HepG2 (cell line): Measurements from ENCODE around the gene RPL41. TPM values are rescaled to one million over a fixed set of nuclear protein-coding genes. Genes with fewer than 3 reads are reported as not detected.

Experiments
- AHR ChIP-seq: IDR thresholded peaks from 2 replicates; pipeline ENCODE4 v1.6.1; 2018; ENCODE audit warnings: missing genetic modification reagents, missing compliant biosample characterization
- CENPT ChIP-seq: sonication (generic); formaldehyde crosslinking; IDR thresholded peaks from 2 replicates; pipeline ENCODE4 v1.8.0; 2022; ENCODE audit warnings: low read depth, mild to moderate bottlenecking, moderate library complexity, missing genetic modification reagents
- DDIT3 ChIP-seq: sonication (generic); formaldehyde crosslinking; IDR thresholded peaks from 2 replicates; pipeline ENCODE4 v1.4.0; 2020; ENCODE audit warnings: mild to moderate bottlenecking, missing genetic modification reagents
- FOXC1 ChIP-seq: sonication (generic); formaldehyde crosslinking; IDR thresholded peaks from 2 replicates; pipeline ENCODE4 v1.8.0; 2022; ENCODE audit warnings: mild to moderate bottlenecking, missing genetic modification reagents, borderline replicate concordance
- GPN1 ChIP-seq: sonication (generic); formaldehyde crosslinking; IDR thresholded peaks from 2 replicates; pipeline ENCODE4 v1.5.1; 2020; ENCODE audit warnings: missing genetic modification reagents, borderline replicate concordance
- HCFC1 ChIP-seq: fragments of 150-350 bp; IDR thresholded peaks from 2 replicates; pipeline ENCODE4 v1.6.1; 2014; ENCODE audit warnings: low read depth, low read length
- IRX3 ChIP-seq: sonication (generic); formaldehyde crosslinking; IDR thresholded peaks from 2 replicates; pipeline ENCODE4 v1.8.1; 2023; ENCODE audit warnings: mild to moderate bottlenecking, low read depth, missing genetic modification reagents, borderline replicate concordance
- MEF2D ChIP-seq: sonication (generic); formaldehyde crosslinking; IDR thresholded peaks from 2 replicates; pipeline ENCODE4 v1.5.1; 2020; ENCODE audit warnings: mild to moderate bottlenecking, missing genetic modification reagents
- MEIS2 ChIP-seq: sonication (generic); formaldehyde crosslinking; IDR thresholded peaks from 2 replicates; pipeline ENCODE4 v1.9.0; 2021; ENCODE audit warnings: mild to moderate bottlenecking, missing genetic modification reagents
- NBN ChIP-seq: fragments of 450-650 bp; conservative IDR thresholded peaks from 2 replicates; pipeline ENCODE4 v1.6.1; 2017
- POLR2AphosphoS2 ChIP-seq: IDR thresholded peaks from 2 replicates; pipeline ENCODE4 v1.6.1; 2011; ENCODE audit warnings: low read depth, low read length, improper control_type of control experiment
- TAF1 ChIP-seq: sonication (generic); formaldehyde crosslinking; IDR thresholded peaks from 2 replicates; pipeline ENCODE4 v1.4.0; 2020; ENCODE audit warnings: missing genetic modification reagents
- THYN1 ChIP-seq: sonication (generic); formaldehyde crosslinking; IDR thresholded peaks from 2 replicates; pipeline ENCODE4 v1.8.1; 2023; ENCODE audit warnings: low read depth, mild to moderate bottlenecking, moderate library complexity, missing genetic modification reagents, borderline replicate concordance
- ZNF30 ChIP-seq: sonication (generic); formaldehyde crosslinking; IDR thresholded peaks from 2 replicates; pipeline ENCODE4 v1.5.0; 2020; ENCODE audit warnings: mild to moderate bottlenecking, missing genetic modification reagents
- ZNF432 ChIP-seq: sonication (generic); formaldehyde crosslinking; IDR thresholded peaks from 2 replicates; pipeline ENCODE4 v1.5.0; 2020; ENCODE audit warnings: missing genetic modification reagents, mild to moderate bottlenecking, borderline replicate concordance
- ZNF549 ChIP-seq: sonication (generic); formaldehyde crosslinking; IDR thresholded peaks from 2 replicates; pipeline ENCODE4 v1.5.0; 2020; ENCODE audit warnings: missing genetic modification reagents
- ZNF629 ChIP-seq: sonication (generic); formaldehyde crosslinking; conservative IDR thresholded peaks from 2 replicates; pipeline ENCODE4 v1.5.0; 2020; ENCODE audit warnings: missing genetic modification reagents
- ZNF75D ChIP-seq: sonication (generic); formaldehyde crosslinking; IDR thresholded peaks from 2 replicates; pipeline ENCODE4 v1.8.1; 2023; ENCODE audit warnings: missing genetic modification reagents, mild to moderate bottlenecking, borderline replicate concordance
- ZNF788 ChIP-seq: sonication (generic); formaldehyde crosslinking; IDR thresholded peaks from 2 replicates; pipeline ENCODE4 v1.5.0; 2020; ENCODE audit warnings: mild to moderate bottlenecking, missing genetic modification reagents, borderline replicate concordance
- ZNF816 ChIP-seq: sonication (generic); formaldehyde crosslinking; IDR thresholded peaks from 2 replicates; pipeline ENCODE4 v1.8.0; 2022; ENCODE audit warnings: missing genetic modification reagents, mild to moderate bottlenecking, borderline replicate concordance
- polyA plus RNA-seq, 8 experiments: library from polyadenylated mRNA; depleted of rRNA in 3 of 8; stranded (reverse) in 7 of 8; unstranded in 1 of 8; fragments of >200 nt; fragmentation: Illumina TruSeq in 4 of 8; extraction: Trizol in 4 of 8; gene quantifications; 2 replicates each; pipeline versions ENCODE4 v1.2.1 to v1.2.3, GENCODE V29; 2011 to 2016; ENCODE audit warnings: low read depth in 4 of 8, missing spikeins in 1 of 8, mixed read lengths in 1 of 8; ENCODE audit not compliant: insufficient read depth in 1 of 8
- total RNA-seq, 5 experiments: library from RNA; depleted of rRNA; stranded (reverse); fragments of >200 nt; fragmentation: Illumina TruSeq; extraction: Trizol; gene quantifications; 2 replicates each; pipeline ENCODE4 v1.2.3, GENCODE V29; 2016; ENCODE audit warnings: low read depth in 1 of 5
- TF ChIP-seq, protein P1 (sequence below): sonication (generic); formaldehyde crosslinking; IDR thresholded peaks from 2 replicates; pipeline ENCODE4 v1.4.0; 2020; ENCODE audit warnings: missing genetic modification reagents
- TF ChIP-seq, protein P2 (sequence below): sonication (generic); formaldehyde crosslinking; IDR thresholded peaks from 2 replicates; pipeline ENCODE4 v1.9.0; 2021; ENCODE audit warnings: missing genetic modification reagents, mild to moderate bottlenecking, borderline replicate concordance
- TF ChIP-seq, protein P3 (sequence below): sonication (generic); formaldehyde crosslinking; IDR thresholded peaks from 2 replicates; pipeline ENCODE4 v1.4.0; 2020; ENCODE audit warnings: missing genetic modification reagents, borderline replicate concordance

Gene RPL41
- total and polyA plus RNA-seq, 2 of the 13 experiments (the other 11 are each of a cell fraction or from before 2014, with no cell fraction given), result 4,012 to 7,670 TPM

DNA sequence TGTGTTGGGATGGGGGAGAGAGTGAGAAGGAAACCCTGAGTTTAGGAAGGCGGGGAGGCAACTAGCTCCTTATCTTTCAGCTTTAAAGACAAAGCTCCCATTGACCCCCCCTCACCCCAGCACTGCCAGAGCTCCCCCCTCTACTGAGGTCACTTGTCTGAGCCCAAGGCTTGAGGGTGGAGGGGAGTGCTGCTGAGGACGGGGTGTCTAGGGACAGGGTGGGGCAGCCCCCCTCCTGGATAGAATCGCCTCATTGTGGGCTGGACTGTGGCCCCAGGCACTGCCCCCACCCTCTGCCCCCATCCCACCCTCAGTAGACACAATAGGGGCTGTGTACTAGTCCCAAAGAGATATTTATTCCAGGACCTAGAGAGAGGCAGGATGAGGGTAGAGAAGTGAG lies 33.5 kb upstream of the RPL41 start (continued):
- TF ChIP-seq THYN1 (CRISPR knock-in tag) (no peak), CENPT (CRISPR knock-in tag) (no peak), GPN1 (no peak), ZNF75D (CRISPR knock-in tag) (no peak), FOXC1 (CRISPR knock-in tag) (no peak), AHR (CRISPR knock-in tag) (no peak), ZNF432 (no peak), NBN (no peak), ZNF629 (no peak), ZNF788 (no peak), ZNF549 (CRISPR knock-in tag) (no peak), ZNF816 (no peak), HCFC1 (no peak), MEIS2 (no peak), TAF1 (CRISPR knock-in tag) (no peak), ZNF30 (CRISPR knock-in tag) (no peak), MEF2D (CRISPR knock-in tag) (no peak), DDIT3 (CRISPR knock-in tag) (no peak), IRX3 (no peak), POLR2AphosphoS2 (no peak)
- TF ChIP-seq, protein P1, sequence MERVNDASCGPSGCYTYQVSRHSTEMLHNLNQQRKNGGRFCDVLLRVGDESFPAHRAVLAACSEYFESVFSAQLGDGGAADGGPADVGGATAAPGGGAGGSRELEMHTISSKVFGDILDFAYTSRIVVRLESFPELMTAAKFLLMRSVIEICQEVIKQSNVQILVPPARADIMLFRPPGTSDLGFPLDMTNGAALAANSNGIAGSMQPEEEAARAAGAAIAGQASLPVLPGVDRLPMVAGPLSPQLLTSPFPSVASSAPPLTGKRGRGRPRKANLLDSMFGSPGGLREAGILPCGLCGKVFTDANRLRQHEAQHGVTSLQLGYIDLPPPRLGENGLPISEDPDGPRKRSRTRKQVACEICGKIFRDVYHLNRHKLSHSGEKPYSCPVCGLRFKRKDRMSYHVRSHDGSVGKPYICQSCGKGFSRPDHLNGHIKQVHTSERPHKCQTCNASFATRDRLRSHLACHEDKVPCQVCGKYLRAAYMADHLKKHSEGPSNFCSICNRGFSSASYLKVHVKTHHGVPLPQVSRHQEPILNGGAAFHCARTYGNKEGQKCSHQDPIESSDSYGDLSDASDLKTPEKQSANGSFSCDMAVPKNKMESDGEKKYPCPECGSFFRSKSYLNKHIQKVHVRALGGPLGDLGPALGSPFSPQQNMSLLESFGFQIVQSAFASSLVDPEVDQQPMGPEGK (CRISPR knock-in tag), result peak; percentile 98
- TF ChIP-seq, protein P2, sequence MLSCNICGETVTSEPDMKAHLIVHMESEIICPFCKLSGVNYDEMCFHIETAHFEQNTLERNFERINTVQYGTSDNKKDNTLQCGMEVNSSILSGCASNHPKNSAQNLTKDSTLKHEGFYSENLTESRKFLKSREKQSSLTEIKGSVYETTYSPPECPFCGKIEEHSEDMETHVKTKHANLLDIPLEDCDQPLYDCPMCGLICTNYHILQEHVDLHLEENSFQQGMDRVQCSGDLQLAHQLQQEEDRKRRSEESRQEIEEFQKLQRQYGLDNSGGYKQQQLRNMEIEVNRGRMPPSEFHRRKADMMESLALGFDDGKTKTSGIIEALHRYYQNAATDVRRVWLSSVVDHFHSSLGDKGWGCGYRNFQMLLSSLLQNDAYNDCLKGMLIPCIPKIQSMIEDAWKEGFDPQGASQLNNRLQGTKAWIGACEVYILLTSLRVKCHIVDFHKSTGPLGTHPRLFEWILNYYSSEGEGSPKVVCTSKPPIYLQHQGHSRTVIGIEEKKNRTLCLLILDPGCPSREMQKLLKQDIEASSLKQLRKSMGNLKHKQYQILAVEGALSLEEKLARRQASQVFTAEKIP, result no peak
- TF ChIP-seq, protein P3, sequence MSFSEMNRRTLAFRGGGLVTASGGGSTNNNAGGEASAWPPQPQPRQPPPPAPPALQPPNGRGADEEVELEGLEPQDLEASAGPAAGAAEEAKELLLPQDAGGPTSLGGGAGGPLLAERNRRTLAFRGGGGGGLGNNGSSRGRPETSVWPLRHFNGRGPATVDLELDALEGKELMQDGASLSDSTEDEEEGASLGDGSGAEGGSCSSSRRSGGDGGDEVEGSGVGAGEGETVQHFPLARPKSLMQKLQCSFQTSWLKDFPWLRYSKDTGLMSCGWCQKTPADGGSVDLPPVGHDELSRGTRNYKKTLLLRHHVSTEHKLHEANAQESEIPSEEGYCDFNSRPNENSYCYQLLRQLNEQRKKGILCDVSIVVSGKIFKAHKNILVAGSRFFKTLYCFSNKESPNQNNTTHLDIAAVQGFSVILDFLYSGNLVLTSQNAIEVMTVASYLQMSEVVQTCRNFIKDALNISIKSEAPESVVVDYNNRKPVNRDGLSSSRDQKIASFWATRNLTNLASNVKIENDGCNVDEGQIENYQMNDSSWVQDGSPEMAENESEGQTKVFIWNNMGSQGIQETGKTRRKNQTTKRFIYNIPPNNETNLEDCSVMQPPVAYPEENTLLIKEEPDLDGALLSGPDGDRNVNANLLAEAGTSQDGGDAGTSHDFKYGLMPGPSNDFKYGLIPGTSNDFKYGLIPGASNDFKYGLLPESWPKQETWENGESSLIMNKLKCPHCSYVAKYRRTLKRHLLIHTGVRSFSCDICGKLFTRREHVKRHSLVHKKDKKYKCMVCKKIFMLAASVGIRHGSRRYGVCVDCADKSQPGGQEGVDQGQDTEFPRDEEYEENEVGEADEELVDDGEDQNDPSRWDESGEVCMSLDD (CRISPR knock-in tag), result peak; percentile 56; the same call in 1 of the 2 replicates
